ENCODE measurements around the gene PRSS21. TPM values are rescaled to one million over a fixed set of nuclear protein-coding genes. Genes with fewer than 3 reads are reported as not detected.

PRSS21 gene
- total and polyA plus RNA-seq, 12 donors: 0.20 TPM; not detected in 11

DNA sequence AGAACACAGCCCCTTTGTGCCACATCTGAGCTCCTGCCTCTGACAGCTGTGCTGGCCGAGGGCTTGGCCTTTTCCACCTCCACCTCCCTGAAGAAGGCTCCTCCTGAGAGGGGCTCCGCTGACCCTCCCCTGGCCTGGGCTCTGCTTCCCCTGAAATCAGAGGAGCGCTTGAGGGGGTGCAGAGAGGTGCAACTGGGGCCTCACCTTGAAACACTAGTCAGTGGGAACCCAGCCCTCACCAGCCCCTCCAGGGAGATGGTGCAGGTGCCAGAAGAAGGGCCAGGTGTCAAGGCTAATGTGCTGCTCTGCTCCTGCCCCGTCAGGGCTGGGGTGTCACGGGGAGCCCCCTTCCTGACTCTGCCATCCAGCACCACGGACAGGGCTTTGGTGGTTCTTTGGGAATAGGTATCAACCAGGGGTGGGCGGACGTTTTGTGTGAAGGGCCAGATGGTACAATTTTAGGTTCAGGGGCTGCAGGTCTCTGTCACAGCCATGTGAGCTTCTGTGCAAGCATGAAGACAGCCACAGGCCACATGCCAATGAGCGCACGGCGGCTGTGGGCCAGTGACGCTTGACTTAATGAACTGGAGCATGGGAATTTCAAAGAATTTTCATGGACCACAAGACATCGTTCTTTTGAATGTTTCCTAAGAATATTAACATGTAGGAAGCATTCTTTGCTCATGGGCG is 10.9 kb downstream of the PRSS21 start:
- no peak for TF ChIP-seq CTCF (IDR thresholded peaks at IDR 0.05)
- WGBS, 2 donors: 70 to 71% methylated on average over 14 of the region's 14 CpGs
- DNase-seq (no peak), ATAC-seq (no peak)
- intact Hi-C loops (cut with DNase I): no loop called here
- no peak overlapping the region for H3K27ac ChIP-seq
- H3K9me3 ChIP-seq: no peaks in the 10 kb centered on the region
- H3K27me3 ChIP-seq: peaks cover 0 to 60% (median 28%) of the 10 kb centered on the region in 7 donors
- H3K36me3 ChIP-seq: no peaks in the 10 kb centered on the region
- no peak overlapping the region for H3K4me3 ChIP-seq
- H3K4me1 ChIP-seq: peaks cover 0 to 10% (median 0%) of the 10 kb centered on the region in 9 donors

DNA sequence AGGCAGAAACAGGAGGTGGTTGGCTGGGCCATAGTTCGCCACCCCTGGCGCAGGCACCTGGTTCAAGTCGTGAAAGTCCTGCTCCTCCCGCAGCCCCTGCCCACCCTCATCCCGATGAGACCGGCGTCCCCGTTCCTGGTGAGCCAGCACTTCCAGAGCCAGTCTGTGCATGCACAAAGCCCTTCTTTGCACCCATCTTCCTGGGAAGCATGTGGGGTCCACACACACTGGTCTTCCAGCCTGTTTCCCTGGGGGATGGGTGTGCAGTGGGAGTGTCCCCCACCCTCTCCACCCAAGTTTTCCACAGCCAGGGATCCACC is 11.4 kb downstream of the PRSS21 start:
- Histone ChIP-seq H3K27me3 (peaks cover 0 to 60% (median 28%) of the 10 kb centered on the region in 7 donors), H3K27ac (no peak overlapping the region), H3K36me3 (no peaks in the 10 kb centered on the region), H3K9me3 (no peaks in the 10 kb centered on the region), H3K4me3 (no peak overlapping the region), H3K4me1 (peaks cover 0 to 10% (median 0%) of the 10 kb centered on the region in 9 donors)
- WGBS, 2 donors: 88 to 89% methylated on average over 8 of the region's 8 CpGs
- intact Hi-C loops (cut with DNase I): no loop called here
- DNase-seq: no peak
- TF ChIP-seq CTCF (IDR thresholded peaks at IDR 0.05): no peak
- no peak for ATAC-seq

DNA sequence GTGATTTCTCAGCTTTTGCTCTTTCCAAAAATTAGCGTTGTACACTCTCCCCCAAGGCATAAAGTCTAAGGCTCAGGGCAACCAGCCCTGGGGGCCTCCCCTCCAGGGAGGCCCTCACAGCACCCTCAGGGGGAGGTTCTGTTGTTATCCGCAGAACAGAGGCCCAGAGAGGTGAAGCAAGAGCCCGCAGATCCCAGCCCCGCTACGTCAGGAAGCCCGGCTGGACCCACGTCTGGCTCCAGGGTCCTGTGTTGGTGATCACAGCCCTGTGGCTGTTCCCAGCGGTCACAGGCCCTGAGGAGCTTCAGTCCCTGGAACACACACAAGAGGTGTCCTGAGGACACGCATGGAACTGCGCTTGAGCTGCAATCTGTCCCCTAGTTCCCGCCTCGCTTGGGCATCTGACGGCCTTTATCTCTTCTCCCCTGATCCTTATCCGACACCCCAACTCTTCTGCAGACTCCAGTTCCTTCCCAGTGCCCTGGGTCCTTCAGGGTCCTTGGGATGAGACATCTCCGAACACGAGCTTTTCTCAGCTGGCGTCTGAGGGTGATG is 11.9 kb downstream of the PRSS21 start:
- Histone ChIP-seq H3K4me1 (peaks cover 0 to 10% (median 0%) of the 10 kb centered on the region in 9 donors), H3K4me3 (no peak overlapping the region), H3K9me3 (no peaks in the 10 kb centered on the region), H3K27me3 (peaks cover 0 to 60% (median 28%) of the 10 kb centered on the region in 7 donors), H3K36me3 (no peaks in the 10 kb centered on the region), H3K27ac (no peak overlapping the region)
- no peak for TF ChIP-seq CTCF (IDR thresholded peaks at IDR 0.05)
- intact Hi-C loops (cut with DNase I): no loop called here
- no peak for DNase-seq
- no peak for ATAC-seq
- WGBS, 2 donors: 85 to 87% methylated on average over 17 of the region's 17 CpGs

GRCh38 chr16:2829501-2830354 is 12.7 kb downstream of the PRSS21 start, which contains the start of gene ZG16B:
Gene ZG16B, plus strand, starts transcription at chr16:2830303. Its CDS starts 139 bp downstream, at chr16:2830442.
- Histone ChIP-seq H3K27me3 (peaks cover 0 to 56% (median 28%) of the 10 kb centered on the region in 7 donors), H3K4me1 (peaks cover 0 to 10% (median 0%) of the 10 kb centered on the region in 9 donors), H3K9me3 (no peaks in the 10 kb centered on the region), H3K36me3 (no peaks in the 10 kb centered on the region), H3K27ac (no peak within 1 kb of the TSS), H3K4me3 (peak within 1 kb of the TSS in 1 of 10 donors; percentile 14)
- no peak for TF ChIP-seq CTCF (IDR thresholded peaks at IDR 0.05)
- 67 to 72% methylated on average over 32 of the region's 32 CpGs for WGBS, 2 donors
- intact Hi-C loops (cut with DNase I): loop anchor here in 1 of 10 donors (10.0 kb wide), 1 partner anchor 95 kb away; no protein-coding TSS in a partner anchor
- no peak for DNase-seq
- ATAC-seq: peak in 1 of 8 donors; percentile 45
